Measurements from ENCODE around the gene PRKCA.
"Not testable (repeated sequence)": the region's sequence is repeated elsewhere in the genome, so short reads cannot be mapped to it uniquely, and the experiment has no call there.

Gene PRKCA

GRCh38 chr17:66483906-66484305, 181.5 kb downstream of the PRKCA start:
- ChIA-PET POLR2A (interaction anchor here (0.6 kb wide), 1 partner anchor 18 kb away, joined by 3 read pairs; no protein-coding TSS in a partner anchor), CTCF (interaction anchor here (0.9 to 2.5 kb wide), 3 partner anchors 15 to 85 kb away, joined by 3 to 5 read pairs (median 3); no protein-coding TSS in a partner anchor)
- no peak for DNase-seq (ENCODE audit: low read depth, low spot score)
- no peak overlapping the region for H3K4me3 ChIP-seq (ENCODE audit: low read depth, low read length)
- TF ChIP-seq, protein P1, sequence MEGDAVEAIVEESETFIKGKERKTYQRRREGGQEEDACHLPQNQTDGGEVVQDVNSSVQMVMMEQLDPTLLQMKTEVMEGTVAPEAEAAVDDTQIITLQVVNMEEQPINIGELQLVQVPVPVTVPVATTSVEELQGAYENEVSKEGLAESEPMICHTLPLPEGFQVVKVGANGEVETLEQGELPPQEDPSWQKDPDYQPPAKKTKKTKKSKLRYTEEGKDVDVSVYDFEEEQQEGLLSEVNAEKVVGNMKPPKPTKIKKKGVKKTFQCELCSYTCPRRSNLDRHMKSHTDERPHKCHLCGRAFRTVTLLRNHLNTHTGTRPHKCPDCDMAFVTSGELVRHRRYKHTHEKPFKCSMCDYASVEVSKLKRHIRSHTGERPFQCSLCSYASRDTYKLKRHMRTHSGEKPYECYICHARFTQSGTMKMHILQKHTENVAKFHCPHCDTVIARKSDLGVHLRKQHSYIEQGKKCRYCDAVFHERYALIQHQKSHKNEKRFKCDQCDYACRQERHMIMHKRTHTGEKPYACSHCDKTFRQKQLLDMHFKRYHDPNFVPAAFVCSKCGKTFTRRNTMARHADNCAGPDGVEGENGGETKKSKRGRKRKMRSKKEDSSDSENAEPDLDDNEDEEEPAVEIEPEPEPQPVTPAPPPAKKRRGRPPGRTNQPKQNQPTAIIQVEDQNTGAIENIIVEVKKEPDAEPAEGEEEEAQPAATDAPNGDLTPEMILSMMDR (IDR thresholded peaks at IDR 0.05; ENCODE audit: insufficient read depth, low read length, missing control alignments) = no peak

GRCh38 chr17:66485309-66485947, 183.0 kb downstream of the PRKCA start:
- TF ChIP-seq, protein P1 (IDR thresholded peaks at IDR 0.05; ENCODE audit: insufficient read depth, low read length, missing control alignments) = no peak
- CTCF ChIA-PET = interaction anchor here (1.0 to 1.3 kb wide), 3 partner anchors 10 to 82 kb away, joined by 3 read pairs; no protein-coding TSS in a partner anchor
- H3K4me3 ChIP-seq (ENCODE audit: low read depth, low read length) = no peak overlapping the region
- DNase-seq (ENCODE audit: low read depth, low spot score) = no peak
- POLR2A ChIA-PET = no interaction called here

GRCh38 chr17:66487121-66487520, 184.7 kb downstream of the PRKCA start:
- H3K4me3 ChIP-seq (ENCODE audit: low read depth, low read length) = no peak overlapping the region
- TF ChIP-seq, protein P1 (IDR thresholded peaks at IDR 0.05; ENCODE audit: insufficient read depth, low read length, missing control alignments) = no peak
- POLR2A ChIA-PET = no interaction called here
- no peak for DNase-seq (ENCODE audit: low read depth, low spot score)
- CTCF ChIA-PET = no interaction called here

DNA sequence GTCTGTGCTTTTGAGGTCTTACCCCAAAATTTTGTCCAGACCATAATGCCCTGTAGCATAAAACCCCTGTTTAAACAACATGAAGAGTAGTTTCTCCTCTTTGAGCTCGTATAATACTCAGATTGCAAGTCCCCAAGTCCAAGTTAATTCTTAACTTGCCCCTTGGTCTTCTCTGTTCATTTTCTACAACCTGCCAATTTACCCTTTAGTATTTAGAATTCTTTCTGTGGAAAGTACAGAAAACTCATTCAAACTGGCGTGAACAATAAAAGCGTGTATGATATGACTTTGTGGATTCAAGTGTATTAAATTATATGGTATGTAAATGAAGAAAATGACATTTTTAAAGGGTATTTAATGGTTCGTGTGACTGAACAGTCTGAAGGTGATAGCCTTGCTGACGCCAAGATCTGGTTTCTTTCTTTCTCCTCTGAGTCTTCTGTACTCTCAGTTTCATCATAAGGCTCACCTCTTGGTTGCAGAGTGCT, 185.6 kb downstream of the PRKCA start:
- TF ChIP-seq, protein P1 (IDR thresholded peaks at IDR 0.05; ENCODE audit: insufficient read depth, low read length, missing control alignments) = no peak
- ChIA-PET CTCF (no interaction called here), POLR2A (no interaction called here)
- no peak overlapping the region for H3K4me3 ChIP-seq (ENCODE audit: low read depth, low read length)
- no peak for DNase-seq (ENCODE audit: low read depth, low spot score)

DNA sequence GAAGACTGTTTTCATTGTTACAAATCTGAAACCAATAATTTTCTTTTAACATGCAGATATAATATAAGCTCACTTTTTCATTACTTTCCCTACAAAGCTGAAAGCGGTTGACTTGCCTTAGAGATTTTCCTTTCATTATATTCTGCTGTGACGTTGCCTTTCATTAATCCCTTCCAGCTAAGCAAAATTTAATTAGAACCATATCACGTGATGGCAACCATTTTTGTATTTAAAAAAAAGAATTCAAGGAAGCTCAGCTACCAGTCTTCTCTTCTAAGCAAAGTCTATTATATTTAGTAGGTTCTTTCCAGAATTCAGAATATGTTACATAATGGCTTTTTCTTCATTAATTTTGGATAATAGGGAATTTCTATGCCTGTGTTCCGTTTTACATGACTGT, 186.5 kb downstream of the PRKCA start:
- no peak for DNase-seq (ENCODE audit: low read depth, low spot score)
- TF ChIP-seq, protein P1 (IDR thresholded peaks at IDR 0.05; ENCODE audit: insufficient read depth, low read length, missing control alignments) = no peak
- H3K4me3 ChIP-seq (ENCODE audit: low read depth, low read length) = no peak overlapping the region
- ChIA-PET POLR2A (no interaction called here), CTCF (no interaction called here)

DNA sequence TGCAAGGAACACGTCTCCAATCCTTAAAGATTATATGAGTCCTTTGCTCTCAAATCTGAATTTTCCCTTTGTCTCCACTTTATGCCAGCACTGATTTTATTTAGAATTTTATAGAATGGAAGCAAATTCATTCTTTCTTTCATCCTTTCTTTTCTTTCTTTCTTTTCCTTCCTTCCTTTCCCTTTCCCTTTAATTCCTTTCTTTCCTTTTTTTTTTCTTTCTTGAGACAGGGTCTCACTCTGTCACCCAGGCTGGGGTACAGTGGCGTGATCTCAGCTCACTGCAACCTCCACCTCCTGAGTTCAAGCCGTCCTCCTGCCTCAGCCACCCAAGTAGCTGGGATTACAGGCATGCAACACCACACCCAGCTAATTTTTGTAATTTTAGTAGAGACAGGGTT, 187.2 kb downstream of the PRKCA start:
- H3K4me3 ChIP-seq (ENCODE audit: low read depth, low read length); CTCF ChIA-PET; DNase-seq (ENCODE audit: low read depth, low spot score); POLR2A ChIA-PET: not testable (repeated sequence)

GRCh38 chr17:66491213-66491612, 188.8 kb downstream of the PRKCA start:
- no peak overlapping the region for H3K4me3 ChIP-seq (ENCODE audit: low read depth, low read length)
- ChIA-PET POLR2A (no interaction called here), CTCF (interaction anchor here (1.0 kb wide), 2 partner anchors 10 to 76 kb away, joined by 3 to 4 read pairs; no protein-coding TSS in a partner anchor)
- DNase-seq (ENCODE audit: low read depth, low spot score) = no peak
- TF ChIP-seq, protein P1 (IDR thresholded peaks at IDR 0.05; ENCODE audit: insufficient read depth, low read length, missing control alignments) = no peak
